Measurements from ENCODE around the gene GPR61.

GRCh38 chr1:109564194-109564878 lies 24.7 kb downstream of the GPR61 start:
- no peak for TF ChIP-seq CTCF (IDR thresholded peaks at IDR 0.05)
- TF ChIP-seq POLR2A (IDR thresholded peaks at IDR 0.05): no peak
